Activated naive CD4-positive, alpha-beta T cell treated with anti-CD3 and anti-CD28 coated beads, Interleukin-2, amount 10 ng/mL, durations not matched to agents 7 days and 5 days (primary cell): Measurements from ENCODE around the gene NR0B2.
"Not testable (repeated sequence)": the region's sequence is repeated elsewhere in the genome, so short reads cannot be mapped to it uniquely, and the experiment has no call there.

Source experiments
- CTCF ChIA-PET: fragments of 350-600 bp; sonication (Branson Sonifier 250); formaldehyde crosslinking; loops from one replicate; lab custom pipeline; 2021; ENCODE audit warnings: antibody characterized with exemption; lab: Charles Lee
- DNase-seq: peaks from one replicate; pipeline ENCODE4 v3.0.0-alpha.2; 2020
- H3K27ac Mint-ChIP-seq: one replicate; pipeline ENCODE4 v1.8.0; 2021; ENCODE audit warnings: mild to moderate bottlenecking, moderate library complexity, mixed read lengths
- H3K27me3 Mint-ChIP-seq: one replicate; pipeline ENCODE4 v1.8.0; 2021; ENCODE audit warnings: mild to moderate bottlenecking, mixed read lengths
- H3K36me3 Mint-ChIP-seq: one replicate; pipeline ENCODE4 v1.8.0; 2021; ENCODE audit warnings: mixed read lengths
- H3K4me1 Mint-ChIP-seq: one replicate; pipeline ENCODE4 v1.8.0; 2021; ENCODE audit warnings: mixed read lengths
- H3K4me3 Mint-ChIP-seq: one replicate; pipeline ENCODE4 v1.8.0; 2021; ENCODE audit warnings: mild to moderate bottlenecking, moderate library complexity, mixed read lengths
- H3K9me3 Mint-ChIP-seq: one replicate; pipeline ENCODE4 v1.8.0; 2021; ENCODE audit warnings: mixed read lengths

Gene NR0B2

GRCh38 chr1:26948725-26949057 lies 34.9 kb upstream of the NR0B2 start:
- peaks cover 13% of the 10 kb centered on the region for H3K36me3 Mint-ChIP-seq
- not testable (repeated sequence) for H3K9me3 Mint-ChIP-seq, H3K4me1 Mint-ChIP-seq, H3K4me3 Mint-ChIP-seq, H3K27me3 Mint-ChIP-seq, DNase-seq, H3K27ac Mint-ChIP-seq
- CTCF ChIA-PET: interaction anchor here (0.9 kb wide), 1 partner anchor 18 kb away, joined by 3 read pairs; no protein-coding TSS in a partner anchor

GRCh38 chr1:26946270-26946669 lies 32.5 kb upstream of the NR0B2 start:
- Mint-ChIP-seq H3K4me1 (no peaks in the 10 kb centered on the region), H3K27me3 (no peaks in the 10 kb centered on the region), H3K9me3 (no peaks in the 10 kb centered on the region), H3K27ac (no peak overlapping the region), H3K36me3 (peaks cover 25% of the 10 kb centered on the region), H3K4me3 (no peak overlapping the region)
- CTCF ChIA-PET: no interaction called here
- DNase-seq: no peak

DNA sequence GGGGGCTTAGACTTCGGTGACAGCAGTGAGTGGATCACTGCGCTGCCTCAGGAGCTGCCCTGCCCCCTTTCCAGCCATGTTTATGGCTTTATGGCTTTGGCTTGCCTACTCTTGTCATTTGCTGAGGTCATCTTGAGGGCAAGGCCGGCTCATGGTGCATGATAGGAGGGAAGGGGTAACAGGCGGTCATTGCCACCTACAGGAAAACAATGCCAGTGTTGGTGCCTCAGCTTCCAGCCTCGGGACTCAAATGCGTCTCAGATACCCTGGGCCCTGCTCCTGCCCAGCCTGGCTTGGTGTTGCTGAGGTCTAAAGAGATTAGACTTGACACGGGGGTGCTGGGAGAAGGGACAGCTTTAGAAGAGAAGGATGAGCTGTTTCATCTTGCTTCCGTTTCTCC lies 32.0 kb upstream of the NR0B2 start:
- H3K9me3 Mint-ChIP-seq: no peaks in the 10 kb centered on the region
- no peak for DNase-seq
- no peak overlapping the region for H3K4me3 Mint-ChIP-seq
- H3K27me3 Mint-ChIP-seq: no peaks in the 10 kb centered on the region
- CTCF ChIA-PET: no interaction called here
- H3K4me1 Mint-ChIP-seq: no peaks in the 10 kb centered on the region
- peaks cover 27% of the 10 kb centered on the region for H3K36me3 Mint-ChIP-seq
- peak overlapping the region; percentile 37 for H3K27ac Mint-ChIP-seq

GRCh38 chr1:26945138-26945537 lies 31.4 kb upstream of the NR0B2 start:
- CTCF ChIA-PET: no interaction called here
- H3K4me1 Mint-ChIP-seq: no peaks in the 10 kb centered on the region
- H3K9me3 Mint-ChIP-seq: no peaks in the 10 kb centered on the region
- no peak overlapping the region for H3K4me3 Mint-ChIP-seq
- no peak overlapping the region for H3K27ac Mint-ChIP-seq
- no peak for DNase-seq
- no peaks in the 10 kb centered on the region for H3K27me3 Mint-ChIP-seq
- H3K36me3 Mint-ChIP-seq: peaks cover 27% of the 10 kb centered on the region

- Mint-ChIP-seq H3K36me3 (peaks cover 30% of the 10 kb centered on the region), H3K9me3 (no peaks in the 10 kb centered on the region), H3K4me3 (no peak overlapping the region), H3K4me1 (no peaks in the 10 kb centered on the region), H3K27me3 (no peaks in the 10 kb centered on the region), H3K27ac (no peak overlapping the region)
- DNase-seq: no peak
- CTCF ChIA-PET: interaction anchor here (1.1 kb wide), 1 partner anchor 391 kb away, joined by 3 read pairs; no protein-coding TSS in a partner anchor
Measured at GRCh38 chr1:26942656-26943055, 28.9 kb upstream of the NR0B2 start.

GRCh38 chr1:26941311-26941710 lies 27.5 kb upstream of the NR0B2 start:
- no peak overlapping the region for H3K4me3 Mint-ChIP-seq
- H3K27me3 Mint-ChIP-seq: no peaks in the 10 kb centered on the region
- no peak for DNase-seq
- H3K4me1 Mint-ChIP-seq: no peaks in the 10 kb centered on the region
- no peak overlapping the region for H3K27ac Mint-ChIP-seq
- H3K36me3 Mint-ChIP-seq: peaks cover 27% of the 10 kb centered on the region
- no peaks in the 10 kb centered on the region for H3K9me3 Mint-ChIP-seq
- CTCF ChIA-PET: no interaction called here

GRCh38 chr1:26938659-26939025 lies 24.9 kb upstream of the NR0B2 start:
- Mint-ChIP-seq H3K9me3 (no peaks in the 10 kb centered on the region), H3K36me3 (peaks cover 22% of the 10 kb centered on the region), H3K27ac (peak overlapping the region; percentile 33), H3K4me3 (no peak overlapping the region), H3K27me3 (no peaks in the 10 kb centered on the region), H3K4me1 (no peaks in the 10 kb centered on the region)
- DNase-seq: no peak
- CTCF ChIA-PET: no interaction called here

DNA sequence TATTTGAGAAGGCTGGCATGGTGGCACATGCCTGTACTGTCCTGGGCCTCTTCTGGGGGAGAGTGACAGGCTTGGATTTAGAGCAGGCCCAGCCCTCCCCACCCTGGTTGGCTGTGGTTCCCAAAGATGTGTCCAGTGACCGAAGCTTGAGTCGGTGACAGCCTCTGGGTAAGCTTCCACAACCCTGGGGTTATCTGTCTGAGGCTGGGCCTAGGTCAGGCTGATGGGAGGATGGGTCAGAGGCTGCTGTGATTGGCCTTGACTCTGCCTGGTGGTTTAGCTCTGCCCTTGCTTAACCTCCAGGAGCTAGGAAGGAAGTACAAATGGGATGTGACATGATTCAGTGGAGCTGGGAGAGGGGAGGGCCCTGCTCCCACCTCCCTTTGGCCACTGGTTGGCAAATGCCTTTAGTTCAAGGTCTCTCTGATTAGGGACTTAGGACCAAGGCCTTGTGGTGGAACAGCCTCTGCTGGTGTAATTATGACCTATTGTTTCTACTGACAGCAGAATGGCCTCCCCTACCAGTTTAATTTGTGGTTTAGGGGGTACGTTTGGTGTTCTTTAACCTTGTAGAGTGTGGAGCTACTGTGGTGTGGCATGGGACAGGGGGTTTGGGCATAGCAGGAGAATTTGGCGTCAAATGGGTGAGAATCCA lies 24.4 kb upstream of the NR0B2 start:
- Mint-ChIP-seq H3K4me1 (no peaks in the 10 kb centered on the region), H3K27ac (no peak overlapping the region), H3K9me3 (no peaks in the 10 kb centered on the region), H3K36me3 (peaks cover 22% of the 10 kb centered on the region), H3K4me3 (no peak overlapping the region), H3K27me3 (no peaks in the 10 kb centered on the region)
- CTCF ChIA-PET: no interaction called here
- DNase-seq: no peak

- Mint-ChIP-seq H3K27ac (no peak overlapping the region), H3K4me3 (no peak overlapping the region), H3K36me3 (peaks cover 18% of the 10 kb centered on the region), H3K9me3 (no peaks in the 10 kb centered on the region), H3K27me3 (no peaks in the 10 kb centered on the region), H3K4me1 (no peaks in the 10 kb centered on the region)
- CTCF ChIA-PET: no interaction called here
- no peak for DNase-seq
Measured at GRCh38 chr1:26936823-26937222, 23.0 kb upstream of the NR0B2 start.

GRCh38 chr1:26932531-26932930 lies 18.8 kb upstream of the NR0B2 start:
- Mint-ChIP-seq H3K4me1 (no peaks in the 10 kb centered on the region), H3K36me3 (peaks cover 22% of the 10 kb centered on the region), H3K9me3 (no peaks in the 10 kb centered on the region), H3K27me3 (no peaks in the 10 kb centered on the region), H3K27ac (no peak overlapping the region), H3K4me3 (no peak overlapping the region)
- DNase-seq: no peak
- CTCF ChIA-PET: no interaction called here

GRCh38 chr1:26923711-26924110 lies 9.9 kb upstream of the NR0B2 start:
- Mint-ChIP-seq H3K27ac (no peak overlapping the region), H3K4me3 (no peak overlapping the region), H3K27me3 (no peaks in the 10 kb centered on the region), H3K9me3 (no peaks in the 10 kb centered on the region), H3K4me1 (peaks cover 40% of the 10 kb centered on the region), H3K36me3 (peaks cover 29% of the 10 kb centered on the region)
- CTCF ChIA-PET: interaction anchor here (0.8 kb wide), 1 partner anchor 9 kb away, joined by 4 read pairs; the partner anchor contains the start of gene NR0B2
- no peak for DNase-seq

DNA sequence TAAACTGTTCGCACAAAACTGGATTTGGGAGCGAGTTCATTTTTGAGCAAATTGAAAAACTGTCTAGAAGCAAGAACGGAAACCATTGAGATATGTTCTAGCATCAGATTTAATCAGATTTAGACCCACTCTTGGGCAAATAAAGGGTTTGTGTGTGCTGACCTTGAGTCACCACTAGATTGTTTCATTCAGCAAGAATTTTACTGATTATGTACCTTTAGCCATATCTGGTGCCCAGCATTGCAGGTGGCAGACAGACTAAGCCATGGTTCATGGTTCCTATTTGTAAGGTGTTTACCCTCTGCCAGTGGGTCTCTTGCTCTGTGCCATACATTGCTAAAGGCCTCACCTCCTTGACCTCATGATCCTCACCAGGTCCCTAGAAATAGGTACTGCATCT lies 9.1 kb upstream of the NR0B2 start:
- Mint-ChIP-seq H3K4me3 (peak overlapping the region; percentile 95), H3K27ac (peak overlapping the region; percentile 68), H3K36me3 (peaks cover 21% of the 10 kb centered on the region), H3K4me1 (peaks cover 40% of the 10 kb centered on the region), H3K9me3 (no peaks in the 10 kb centered on the region), H3K27me3 (no peaks in the 10 kb centered on the region)
- CTCF ChIA-PET: no interaction called here
- DNase-seq: no peak

- Mint-ChIP-seq H3K4me3 (peak overlapping the region; percentile 95), H3K4me1 (peaks cover 40% of the 10 kb centered on the region), H3K27ac (peak overlapping the region; percentile 86)
Measured at GRCh38 chr1:26922431-26922729, 8.6 kb upstream of the NR0B2 start.

GRCh38 chr1:26921540-26922430 lies 8.0 kb upstream of the NR0B2 start, which contains the start of gene NUDC:
TSS of gene NUDC (plus strand) at chr1:26921743. CDS start at chr1:26921849, 106 bp downstream.
- DNase-seq: peak; percentile 98
- Mint-ChIP-seq H3K36me3 (peaks cover 17% of the 10 kb centered on the region), H3K27ac (peak within 1 kb of the TSS; percentile 91), H3K9me3 (no peaks in the 10 kb centered on the region), H3K27me3 (no peaks in the 10 kb centered on the region), H3K4me3 (peak within 1 kb of the TSS; percentile 95), H3K4me1 (peaks cover 40% of the 10 kb centered on the region)
- CTCF ChIA-PET: no interaction called here

More at GRCh38 chr1:26922431-26922729, 8.6 kb upstream of the NR0B2 start:
- Mint-ChIP-seq H3K27me3 (no peaks in the 10 kb centered on the region), H3K9me3 (no peaks in the 10 kb centered on the region), H3K36me3 (peaks cover 20% of the 10 kb centered on the region)
- CTCF ChIA-PET: no interaction called here
- no peak for DNase-seq

DNA sequence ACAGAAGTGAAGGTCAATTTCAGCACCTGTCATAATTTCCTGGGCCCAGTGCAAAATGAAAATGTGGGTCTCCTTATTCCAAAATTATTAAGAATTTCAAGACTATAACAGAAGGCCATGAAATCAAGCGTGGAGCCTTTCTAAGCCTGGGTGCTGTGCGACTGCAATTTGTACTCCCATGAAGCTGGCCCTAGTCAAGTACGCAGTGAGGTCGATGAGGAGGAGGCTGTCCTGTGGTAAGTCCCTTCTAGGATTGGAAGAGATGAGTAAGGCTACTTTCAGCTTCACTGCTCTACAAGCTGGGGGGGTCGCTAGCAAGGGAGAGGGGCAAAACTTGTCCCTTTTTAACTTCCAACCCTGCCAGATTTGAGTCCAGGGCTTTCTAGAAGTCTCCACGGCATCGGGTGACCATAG lies 7.4 kb upstream of the NR0B2 start:
- CTCF ChIA-PET: interaction anchor here (0.6 to 0.9 kb wide), 2 partner anchors 219 to 323 kb away, joined by 3 to 4 read pairs; no protein-coding TSS in a partner anchor
- Mint-ChIP-seq H3K36me3 (peaks cover 13% of the 10 kb centered on the region), H3K4me3 (peak overlapping the region; percentile 95), H3K4me1 (peaks cover 39% of the 10 kb centered on the region), H3K9me3 (no peaks in the 10 kb centered on the region), H3K27ac (peak overlapping the region; percentile 91), H3K27me3 (peaks cover under 1% of the 10 kb centered on the region)
- DNase-seq: no peak
